NOMO-1 (cell line): ENCODE measurements around the gene FDXACB1.

Experiments used
- DNase-seq, 2 experiments: peaks; one replicate each; lab custom pipeline; 2025; ENCODE audit not compliant: unreplicated experiment in 2 of 2; lab: John Stamatoyannopoulos, UW

FDXACB1 gene, protein sequence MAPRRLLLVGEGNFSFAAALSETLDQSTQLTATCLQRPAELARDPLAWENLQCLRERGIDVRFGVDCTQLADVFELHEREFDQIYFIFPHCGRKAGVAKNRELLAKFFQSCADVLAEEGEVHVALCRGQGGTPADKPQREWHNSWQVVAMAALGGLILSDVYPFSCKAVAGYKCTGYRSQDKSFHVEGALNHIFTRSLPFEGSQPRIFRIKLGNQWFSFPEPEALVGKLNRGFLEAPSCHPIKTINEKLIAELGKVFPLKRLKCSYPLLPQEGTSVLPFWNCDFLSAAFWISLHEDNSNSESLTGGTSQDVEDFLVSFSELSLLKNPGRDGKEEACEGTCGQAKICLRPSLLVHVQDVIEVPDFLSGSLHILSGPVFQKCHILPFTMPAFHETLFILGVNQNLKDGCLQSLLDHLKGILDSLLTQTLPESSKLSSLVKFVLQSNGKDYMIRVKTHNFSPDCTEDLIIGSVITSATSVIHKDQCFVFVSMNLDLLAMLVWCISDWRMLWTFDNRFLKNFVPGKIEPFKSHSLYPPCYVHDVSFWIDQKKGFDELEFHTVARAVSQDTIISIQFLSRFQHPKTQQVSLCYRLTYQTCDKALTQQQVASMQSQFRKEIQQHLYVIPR

DNA sequence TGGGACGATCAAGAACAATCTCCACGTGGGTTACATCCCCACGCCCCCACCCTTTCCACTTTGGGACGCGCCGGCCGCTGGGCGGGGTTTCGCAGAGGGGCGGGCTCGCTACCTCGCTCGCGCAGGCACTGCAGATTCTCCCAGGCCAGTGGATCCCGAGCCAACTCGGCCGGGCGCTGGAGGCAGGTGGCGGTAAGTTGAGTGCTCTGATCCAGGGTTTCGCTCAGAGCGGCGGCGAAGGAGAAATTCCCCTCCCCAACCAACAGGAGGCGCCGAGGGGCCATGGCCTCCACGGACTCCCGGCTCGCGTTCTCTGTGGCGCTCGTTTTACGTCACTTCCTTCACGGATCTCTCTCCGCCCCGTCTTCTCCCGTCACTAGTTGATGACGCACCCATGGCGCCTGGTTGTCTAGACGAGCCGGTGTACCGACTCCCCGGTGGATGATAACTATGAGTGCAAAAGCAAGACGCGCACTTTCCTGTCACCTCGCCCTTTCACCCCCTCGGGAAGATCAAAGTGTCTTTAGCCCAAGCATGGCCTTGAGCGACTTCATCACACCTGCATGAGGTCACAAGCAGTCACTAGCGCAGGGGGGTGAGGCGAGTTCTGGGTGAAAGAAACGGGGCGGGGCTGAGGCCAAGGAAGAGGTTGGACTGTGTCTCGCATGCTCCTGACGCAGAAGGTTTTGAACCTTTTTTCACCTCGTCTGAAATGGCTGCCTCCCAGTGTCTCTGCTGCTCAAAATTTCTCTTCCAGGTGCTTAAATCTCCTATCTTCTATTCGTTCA is at the start of gene FDXACB1, which contains the start of gene CFAP68:
FDXACB1 (minus strand) TSS at position 317 of the 788 bp plus-strand sequence; CDS start at position 284, 33 bp downstream.
CFAP68 (plus strand) TSS at position 693 of the 788 bp plus-strand sequence; CDS start at position 713, 20 bp downstream.
- DNase-seq, result peak; percentile 97 to 98

DNA sequence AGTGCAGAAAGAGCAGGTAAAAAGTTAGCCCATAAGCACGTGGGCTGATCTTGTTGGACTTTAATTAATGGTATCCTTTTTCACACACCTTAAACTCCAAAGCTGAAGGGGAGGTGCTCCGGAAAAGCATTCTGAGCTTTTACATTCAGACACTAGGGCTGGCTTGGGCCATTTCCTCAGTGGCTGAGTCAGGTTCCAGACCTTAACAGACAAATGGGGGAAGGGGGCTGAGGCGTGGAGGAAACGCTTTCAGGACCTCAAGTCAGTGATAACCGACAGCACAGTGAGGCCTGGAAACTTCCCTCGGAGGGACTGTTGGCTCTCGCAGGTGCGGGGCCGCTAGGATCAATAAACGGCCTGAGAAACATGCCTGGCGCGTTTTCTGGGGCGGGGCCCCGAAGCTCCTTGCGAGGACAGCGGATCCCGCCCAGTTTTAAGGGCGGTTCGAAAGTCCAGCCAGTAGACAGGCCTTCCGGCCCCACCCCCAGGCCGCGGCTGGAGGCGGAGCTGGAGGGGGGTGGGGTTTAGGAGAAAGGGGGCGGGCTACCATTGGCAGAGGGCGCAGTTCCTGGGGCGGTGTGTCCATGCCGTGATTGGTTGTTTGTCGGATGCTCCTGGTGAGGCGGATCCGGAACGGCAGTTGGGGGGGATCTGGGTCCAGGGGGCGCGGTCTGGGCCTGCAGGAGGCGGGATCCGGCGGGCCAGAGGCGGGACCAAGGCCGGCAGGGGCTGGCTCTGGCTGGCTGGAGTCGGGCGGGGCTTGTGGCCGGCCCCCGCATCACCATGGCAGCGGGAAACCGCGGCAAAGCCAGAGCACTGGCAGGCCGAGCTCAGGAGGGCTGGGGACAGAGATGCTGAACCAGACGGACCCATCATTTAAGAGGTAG is 47.8 kb upstream of the FDXACB1 start:
- DNase-seq, result peak; percentile 95 to 98

DNA sequence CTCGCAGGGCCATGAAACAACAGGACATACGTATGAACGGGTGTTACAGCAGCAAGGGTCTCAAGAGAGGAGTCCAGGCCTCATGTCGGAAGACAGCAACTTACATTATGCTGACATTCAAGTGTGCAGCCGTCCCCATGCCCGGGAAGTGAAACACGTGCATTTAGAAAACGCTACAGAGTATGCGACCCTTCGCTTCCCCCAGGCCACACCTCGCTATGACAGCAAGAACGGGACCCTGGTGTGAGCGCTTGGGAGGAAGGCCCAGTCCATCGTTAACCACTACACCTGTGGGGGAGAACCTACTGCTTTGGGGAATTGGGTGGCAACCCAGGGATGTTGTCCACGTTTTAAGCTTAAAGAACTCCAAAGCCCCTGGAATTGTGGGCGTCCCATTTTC is 47.0 kb upstream of the FDXACB1 start:
- DNase-seq, result no peak

DNA sequence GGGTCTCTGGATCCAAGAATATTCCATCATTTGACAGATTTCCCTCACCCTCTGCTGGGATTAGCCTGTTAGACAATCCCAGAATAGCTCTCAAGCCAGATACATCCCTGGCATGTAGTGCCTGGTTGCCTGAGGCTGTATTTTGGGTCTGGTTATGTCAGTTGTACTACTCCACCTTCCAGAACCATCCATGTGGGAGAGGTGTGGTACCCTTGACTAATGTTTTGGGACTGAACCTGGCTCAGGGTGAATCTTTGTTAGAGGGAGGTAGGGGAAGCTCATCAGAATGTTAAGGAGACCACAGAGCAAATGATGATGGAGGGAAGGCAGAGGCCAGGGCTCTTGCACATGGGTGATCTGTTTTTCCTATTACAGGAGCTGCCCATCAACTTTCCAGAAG is 45.0 kb upstream of the FDXACB1 start:
- no peak for DNase-seq

DNA sequence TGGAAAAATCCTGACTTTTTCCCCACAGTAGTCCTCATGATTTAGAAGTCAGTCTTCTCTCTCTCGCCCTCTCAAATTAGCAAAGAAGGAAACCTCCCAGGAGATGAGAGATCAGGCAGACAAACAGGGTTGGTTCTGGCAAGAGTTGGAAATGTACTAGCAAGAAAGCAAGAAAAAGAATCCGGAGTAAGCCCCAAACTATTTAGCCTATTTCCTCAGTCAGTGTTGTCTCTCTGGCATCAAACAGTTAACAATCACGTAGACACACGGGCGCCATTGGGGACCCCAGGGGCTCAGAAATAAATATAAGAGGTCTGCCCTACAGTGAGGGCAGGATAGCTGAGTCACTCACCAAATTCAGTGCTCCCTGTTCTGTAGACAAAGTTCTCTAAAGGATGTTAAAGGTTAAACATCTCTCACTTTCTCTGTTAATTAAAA is 44.4 kb upstream of the FDXACB1 start:
- DNase-seq, result no peak

DNA sequence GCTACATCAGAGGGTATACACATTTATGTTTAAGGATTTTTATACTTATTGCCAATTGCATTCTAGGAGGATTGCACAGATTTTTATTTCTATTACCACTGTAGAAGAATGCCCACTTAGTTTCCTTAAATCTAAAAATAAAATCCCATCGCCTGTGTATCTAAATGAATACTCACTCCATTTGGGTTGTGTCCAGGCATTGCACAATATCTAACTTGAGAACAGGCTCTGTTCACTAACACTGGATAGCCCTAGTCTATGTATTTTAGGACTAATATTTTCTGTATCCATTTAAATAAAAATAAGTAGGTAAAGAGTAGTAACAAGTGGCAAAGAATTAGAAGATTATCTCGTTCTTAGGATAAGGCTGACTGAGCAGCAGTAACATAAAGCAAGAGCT is 43.8 kb upstream of the FDXACB1 start:
- peak in 1 of 2 experiments; percentile 24 for DNase-seq

DNA sequence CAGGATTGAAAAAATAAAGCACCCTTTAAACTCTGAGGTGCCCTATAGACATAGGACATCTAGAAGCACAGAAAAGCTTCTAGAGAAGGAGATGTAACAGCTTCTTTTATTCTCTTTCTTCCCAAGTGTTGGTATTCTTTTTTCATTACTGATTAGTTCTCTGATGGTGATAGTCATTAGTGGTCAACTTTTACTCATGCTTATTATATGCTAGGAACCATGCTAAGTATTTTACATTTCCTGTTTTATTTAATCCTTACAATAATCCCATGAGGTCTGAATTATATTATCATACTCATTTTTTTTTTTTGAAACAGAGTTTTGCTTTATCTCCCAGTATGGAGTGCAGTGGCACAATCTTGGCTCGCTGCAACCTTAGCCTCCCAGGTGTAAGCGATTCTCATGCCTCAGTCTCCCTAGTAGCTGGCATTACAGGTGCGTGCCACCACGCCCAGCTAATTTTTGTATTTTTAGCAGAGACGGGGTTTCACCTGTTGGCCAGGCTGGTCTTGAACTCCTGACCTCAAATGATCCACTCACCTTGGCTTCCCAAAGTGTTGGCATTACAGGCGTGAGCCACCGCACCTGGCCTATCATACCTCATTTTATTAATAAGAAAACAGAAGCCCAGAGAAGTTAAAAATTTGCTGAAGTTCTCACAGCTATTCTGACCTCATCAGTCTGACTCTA is 42.7 kb upstream of the FDXACB1 start:
- no peak for DNase-seq

DNA sequence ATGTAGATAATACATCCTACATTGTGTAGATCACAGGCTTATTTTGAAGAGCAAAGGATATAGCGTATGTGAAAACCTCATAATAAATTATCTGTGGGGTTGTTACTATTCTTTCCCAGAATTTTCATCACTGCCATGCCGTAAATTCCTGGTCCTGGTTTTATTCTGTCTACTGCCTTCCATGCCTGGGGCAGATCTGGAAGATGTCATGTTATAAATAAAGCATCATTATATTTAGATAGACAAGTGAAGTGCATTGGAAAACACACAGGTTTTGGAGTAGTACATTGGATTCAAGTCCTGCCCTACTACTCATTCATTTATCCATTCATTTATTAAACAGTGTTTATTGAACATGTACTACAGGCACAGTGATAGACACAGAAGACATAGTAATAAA is 41.9 kb upstream of the FDXACB1 start:
- DNase-seq, result no peak

DNA sequence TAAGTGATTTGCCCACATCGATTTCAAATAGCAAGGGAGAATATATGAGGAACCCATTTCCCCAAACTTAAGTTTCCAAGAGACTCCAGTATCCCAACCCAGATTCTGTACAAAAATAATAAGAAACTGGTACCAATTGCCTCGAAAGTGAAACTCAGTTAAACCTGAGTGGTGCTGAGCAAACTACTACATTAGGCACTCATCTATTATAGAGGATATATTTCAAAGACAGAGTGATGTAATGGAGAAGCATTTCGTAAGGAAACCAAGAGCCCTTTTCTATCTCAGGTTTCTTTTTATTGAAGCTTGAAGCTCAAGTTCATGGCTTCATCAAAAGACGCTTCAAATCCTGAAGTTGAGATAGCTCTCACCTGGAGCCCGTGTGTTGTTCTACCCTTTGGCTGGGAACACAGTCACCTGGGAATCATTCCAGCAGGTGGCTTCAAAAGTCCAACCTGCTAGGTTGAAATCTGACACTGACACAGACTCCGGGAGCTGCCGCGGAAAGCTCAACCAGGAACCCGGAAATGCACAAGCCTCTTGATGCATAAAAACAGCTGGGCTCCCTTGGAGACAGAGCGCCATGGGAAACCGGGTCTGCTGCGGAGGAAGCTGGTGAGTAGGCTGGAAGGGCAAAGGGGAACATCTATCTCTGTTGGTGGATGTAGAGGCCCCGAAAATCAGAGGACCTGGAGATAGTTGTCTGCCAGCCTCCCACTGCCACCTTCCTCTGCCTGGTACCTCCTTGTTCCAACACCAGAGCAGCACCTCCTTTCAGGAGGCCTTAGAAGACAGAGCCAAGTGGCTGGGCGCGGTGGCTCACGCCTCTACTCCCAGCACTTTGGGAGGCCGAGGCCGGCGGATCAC is 39.7 kb upstream of the FDXACB1 start, which contains the start of gene C11orf52:
C11orf52 (plus strand) TSS at position 524 of the 867 bp plus-strand sequence; CDS start at position 584, 60 bp downstream.
- DNase-seq, result no peak

DNA sequence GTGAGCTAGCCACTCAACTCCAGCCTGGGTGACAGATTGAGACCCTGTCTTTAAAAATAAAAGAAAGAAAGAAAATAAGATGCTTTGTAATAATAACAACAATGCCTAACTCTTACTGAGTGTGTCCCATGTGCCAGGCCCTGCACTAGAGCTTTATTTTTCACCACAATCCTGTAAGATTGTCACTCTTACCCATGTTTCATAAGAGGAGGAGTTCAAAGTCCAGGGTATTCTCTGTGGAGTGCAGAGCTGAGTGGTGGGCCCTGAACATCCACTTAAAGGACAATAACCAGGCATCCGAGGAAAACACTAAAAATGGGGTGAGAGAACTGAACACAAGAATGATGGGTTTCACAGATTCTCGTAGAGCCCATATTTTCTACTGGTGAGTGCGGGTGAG is 38.8 kb upstream of the FDXACB1 start:
- no peak for DNase-seq

DNA sequence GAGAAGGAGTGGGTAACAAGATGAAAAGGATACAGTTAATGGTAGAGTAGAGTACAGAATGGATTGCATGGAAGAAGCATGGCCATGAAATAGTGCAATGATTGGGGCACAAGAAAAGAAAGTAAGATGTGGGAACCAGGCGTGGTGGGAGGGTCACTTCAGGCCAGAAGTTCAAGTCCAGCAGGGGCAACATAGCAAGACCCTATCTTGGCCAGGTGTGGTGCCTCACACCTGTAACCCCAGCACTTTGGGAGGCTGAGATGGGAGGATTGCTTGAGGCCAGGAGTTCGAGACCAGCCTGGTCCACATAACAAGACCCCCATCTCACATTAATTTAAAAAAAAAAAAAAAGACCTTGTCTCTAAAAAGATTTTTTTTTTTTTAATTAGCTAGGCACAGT is 38.3 kb upstream of the FDXACB1 start:
- DNase-seq, result no peak

DNA sequence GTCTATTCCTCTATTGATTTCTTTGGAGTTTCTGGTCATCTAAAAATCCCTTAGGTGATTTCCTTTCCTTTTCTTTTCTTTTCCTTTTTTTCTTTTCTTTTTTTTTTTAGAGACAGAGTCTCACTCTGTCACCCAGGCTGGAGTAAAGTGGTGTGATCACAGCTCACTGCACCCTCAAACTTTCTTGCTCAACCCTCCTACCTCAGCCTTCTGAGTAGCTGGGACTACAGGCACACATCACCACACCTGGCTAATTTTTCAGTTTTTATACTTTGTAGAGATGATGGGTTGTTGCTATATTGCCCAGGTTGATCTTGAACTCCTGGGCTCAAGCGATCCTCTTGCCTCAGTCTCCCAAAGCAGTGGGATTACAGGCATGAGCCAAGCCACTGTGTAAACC is 37.8 kb upstream of the FDXACB1 start:
- no peak for DNase-seq

DNA sequence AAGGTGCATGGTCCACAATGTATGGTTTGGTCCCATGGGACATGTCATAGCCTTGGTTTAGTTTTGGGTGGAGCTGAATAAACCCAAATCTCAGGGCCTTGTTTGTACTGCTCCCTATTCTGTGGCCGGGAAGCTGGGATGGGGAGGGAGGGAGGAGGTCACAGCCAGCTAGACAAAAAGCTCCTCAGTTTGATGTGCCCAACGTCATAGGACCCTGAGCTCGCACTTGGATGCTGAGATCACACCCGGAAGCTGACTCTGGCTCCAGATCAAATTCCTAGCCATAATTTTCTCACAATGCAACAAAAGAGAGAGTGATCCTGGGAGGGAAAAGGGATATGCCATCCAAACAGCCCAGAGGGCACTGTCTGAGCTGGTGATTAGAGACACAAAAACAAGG is 35.0 kb upstream of the FDXACB1 start:
- DNase-seq, result no peak

DNA sequence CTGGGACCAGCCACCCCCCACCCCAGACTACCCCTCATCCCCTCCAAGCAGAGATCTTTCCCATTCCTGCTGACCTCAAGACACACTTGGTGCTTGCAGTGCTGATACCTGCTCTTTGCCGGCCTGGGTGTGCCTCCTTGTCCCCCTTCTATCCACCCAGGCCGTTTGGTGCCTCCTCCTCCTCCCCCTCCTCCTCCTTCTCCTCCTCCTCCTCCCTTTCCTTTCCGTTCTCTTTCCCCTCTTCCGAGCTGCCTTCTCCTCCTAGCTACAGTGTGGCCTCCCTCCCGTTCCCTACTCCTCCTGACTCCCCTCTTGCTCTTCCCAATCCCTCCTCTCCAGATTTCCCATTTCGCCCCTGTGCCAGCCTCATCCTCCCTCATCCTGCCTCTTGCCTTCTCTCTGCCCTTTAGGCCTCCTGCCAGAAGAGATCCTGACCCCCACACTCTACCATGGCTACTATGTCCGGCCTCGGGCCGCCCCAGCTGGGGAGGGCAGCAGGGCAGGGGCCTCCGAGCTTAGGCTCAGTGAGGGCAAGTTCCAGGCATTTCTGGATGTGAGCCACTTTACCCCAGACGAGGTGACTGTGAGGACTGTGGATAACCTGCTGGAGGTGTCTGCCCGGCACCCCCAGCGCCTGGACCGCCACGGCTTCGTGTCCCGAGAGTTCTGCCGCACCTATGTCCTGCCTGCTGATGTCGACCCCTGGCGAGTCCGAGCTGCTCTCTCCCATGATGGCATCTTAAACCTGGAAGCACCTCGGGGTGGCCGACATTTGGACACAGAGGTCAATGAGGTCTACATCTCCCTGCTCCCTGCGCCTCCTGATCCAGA is 34.3 kb upstream of the FDXACB1 start:
- DNase-seq, result no peak

DNA sequence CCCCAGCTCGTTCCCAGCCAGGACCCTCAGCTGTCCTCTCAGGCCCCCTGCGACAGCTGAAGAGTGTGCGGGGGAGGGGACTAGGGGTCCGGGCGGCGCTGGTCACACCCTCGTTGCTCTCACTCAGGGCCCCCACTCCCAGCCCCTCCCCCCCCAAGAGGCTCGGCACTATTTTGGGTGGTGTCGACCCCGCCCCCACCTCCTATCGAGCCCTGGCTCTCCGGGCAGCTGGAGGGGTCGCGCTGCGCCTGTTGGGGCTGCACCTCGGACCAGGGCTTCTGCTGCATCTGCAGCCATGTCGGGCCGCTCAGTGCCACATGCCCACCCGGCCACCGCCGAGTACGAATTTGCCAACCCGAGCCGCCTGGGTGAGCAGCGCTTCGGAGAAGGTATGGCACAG is 33.6 kb upstream of the FDXACB1 start, which contains the start of gene HSPB2:
HSPB2 (plus strand) TSS at position 200 of the 400 bp plus-strand sequence; CDS start at position 296, 96 bp downstream.
- DNase-seq, result no peak

DNA sequence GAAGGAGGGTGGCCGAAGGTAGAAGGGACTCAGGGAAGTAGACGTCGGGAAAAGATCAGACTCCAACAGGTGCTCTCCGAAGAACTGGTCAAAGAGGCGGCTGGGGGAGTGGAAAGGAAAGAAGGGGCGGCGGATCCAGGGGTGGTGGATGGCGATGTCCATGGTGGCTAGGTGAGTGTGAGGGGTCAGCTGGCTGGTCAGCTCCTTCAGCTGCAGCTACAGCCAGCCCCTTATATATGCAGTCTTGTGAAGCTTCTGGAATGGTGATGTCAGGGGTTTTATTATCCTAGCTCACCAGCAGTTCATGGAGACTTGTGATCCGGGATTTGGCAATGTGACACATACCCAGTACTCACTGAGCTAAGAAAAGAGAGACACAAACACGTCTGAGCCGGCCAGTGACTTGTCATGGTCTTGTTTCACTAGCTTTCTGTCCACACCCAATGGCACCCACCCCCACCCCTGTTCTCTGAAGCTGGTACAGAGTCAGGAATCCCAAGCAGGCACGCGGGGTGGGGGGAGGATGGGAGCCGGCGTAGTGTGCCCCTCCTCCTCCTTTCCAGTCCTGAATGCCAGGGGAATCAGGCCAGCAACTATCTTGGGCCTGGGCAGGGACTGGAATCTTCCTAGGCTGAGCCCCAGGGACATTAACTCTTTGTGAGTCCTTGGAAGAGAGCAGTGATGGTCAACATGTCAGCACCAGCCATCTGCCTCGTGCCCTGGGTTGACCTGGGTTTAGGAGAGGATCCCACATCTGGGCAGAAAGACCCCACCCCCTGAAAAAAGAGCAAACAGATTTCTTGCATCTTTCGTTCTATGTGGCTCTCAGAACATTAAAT is 32.8 kb upstream of the FDXACB1 start, which contains the start of gene CRYAB:
CRYAB (minus strand) TSS at position 208 of the 839 bp plus-strand sequence; CDS start at position 162, 46 bp downstream.
- DNase-seq, result no peak
